ENCODE data around the gene RUFY1.
"Not testable (repeated sequence)": the region's sequence is repeated elsewhere in the genome, so short reads cannot be mapped to it uniquely, and the experiment has no call there.

- TF ChIP-seq CTCF (IDR thresholded peaks at IDR 0.05; ENCODE audit: poor library complexity); EZH2 (IDR thresholded peaks at IDR 0.05; ENCODE audit: borderline replicate concordance): not testable (repeated sequence)
Observed at GRCh38 chr5:179649166-179649703, 98.9 kb downstream of the RUFY1 start.

Data from hepatocyte (in vitro differentiated cells).